ENCODE measurements around the gene NUBP2. TPM values are rescaled to one million over a fixed set of nuclear protein-coding genes. Genes with fewer than 3 reads are reported as not detected.

Gene NUBP2
- polyA plus RNA-seq, 3 donors: 53.8 to 71.8 (median 59.2) TPM

- 23 to 59% (median 56%) methylated on average over 3 of the region's 3 CpGs for WGBS, 3 donors
- H3K27ac ChIP-seq (ENCODE audit: low read depth, low read length): no peak overlapping the region
Measured at GRCh38 chr16:1830213-1830612, 47.5 kb downstream of the NUBP2 start.

GRCh38 chr16:1831186-1832075 is 48.7 kb downstream of the NUBP2 start:
- 80 to 86% (median 83%) methylated on average over 19 of the region's 19 CpGs for WGBS, 3 donors
- H3K27ac ChIP-seq (ENCODE audit: low read depth, low read length): no peak overlapping the region

- no peak overlapping the region for H3K27ac ChIP-seq (ENCODE audit: low read depth, low read length)
- WGBS, 3 donors: 69 to 86% (median 76%) methylated on average over 9 of the region's 9 CpGs
Measured at GRCh38 chr16:1832838-1833454, 50.2 kb downstream of the NUBP2 start.

GRCh38 chr16:1834096-1834495 is 51.3 kb downstream of the NUBP2 start:
- H3K27ac ChIP-seq (ENCODE audit: low read depth, low read length): no peak overlapping the region
- 69 to 87% (median 87%) methylated on average over 5 of the region's 5 CpGs for WGBS, 3 donors

Other genes starting within 250 kb of the NUBP2 start
- gene TMEM204, start 249.3 kb upstream of the NUBP2 start, polyA plus RNA-seq: 10 to 100 TPM; 15.1 to 48.6 (median 39.8) TPM
- 10 to 100 TPM in 1 of 3 donors, 1 to 10 TPM in 2; 6.5 to 12.6 (median 8.1) TPM for gene IFT140, start 170.9 kb upstream of the NUBP2 start, polyA plus RNA-seq
- gene CRAMP1, start 170.6 kb upstream of the NUBP2 start, polyA plus RNA-seq: 1 to 10 TPM; 4.1 to 9.3 (median 7.1) TPM
- 10 to 100 TPM; 17.9 to 24.9 (median 19.9) TPM for gene JPT2, start 104.7 kb upstream of the NUBP2 start, polyA plus RNA-seq
- gene MAPK8IP3, start 76.8 kb upstream of the NUBP2 start, polyA plus RNA-seq: 10 to 100 TPM; 34.6 to 60.5 (median 43.7) TPM
- gene NME3, start 11.4 kb upstream of the NUBP2 start, polyA plus RNA-seq: 10 to 100 TPM; 60.5 to 88.3 (median 79.7) TPM
- 1 to 10 TPM; 4.6 to 8.0 (median 7.7) TPM for gene EME2, start 10.2 kb upstream of the NUBP2 start, polyA plus RNA-seq
- 100 to 1,000 TPM in 2 of 3 donors, 10 to 100 TPM in 1; 71.0 to 120 (median 108) TPM for gene MRPS34, start 9.8 kb upstream of the NUBP2 start, polyA plus RNA-seq
- 10 to 100 TPM; 73.8 to 87.2 (median 76.2) TPM for gene SPSB3, start 389 bp upstream of the NUBP2 start, polyA plus RNA-seq
- gene IGFALS, start 10.7 kb downstream of the NUBP2 start, polyA plus RNA-seq: 1 to 10 TPM in 2 of 3 donors, under 1 TPM in 1; 0.45 to 1.5 (median 1.4) TPM
- 100 to 1,000 TPM in 1 of 3 donors, 10 to 100 TPM in 2; 63.9 to 121 (median 71.3) TPM for gene HAGH, start 43.9 kb downstream of the NUBP2 start, polyA plus RNA-seq
- gene FAHD1, start 44.2 kb downstream of the NUBP2 start, polyA plus RNA-seq: 10 to 100 TPM; 16.0 to 28.5 (median 21.1) TPM
- under 1 TPM in 2 of 3 donors, not detected in 1; 0.03 to 0.07 TPM for gene MEIOB, start 89.2 kb downstream of the NUBP2 start, polyA plus RNA-seq
- under 1 TPM in 1 of 3 donors, not detected in 2; 0.56 TPM for gene HS3ST6, start 135.5 kb downstream of the NUBP2 start, polyA plus RNA-seq
- 100 to 1,000 TPM in 1 of 3 donors, 10 to 100 TPM in 2; 74.0 to 108 (median 85.5) TPM for gene MSRB1, start 160.2 kb downstream of the NUBP2 start, polyA plus RNA-seq
- gene RPL3L, start 171.7 kb downstream of the NUBP2 start, polyA plus RNA-seq: 1 to 10 TPM in 1 of 3 donors, under 1 TPM in 1, not detected in 1; 0.03 to 1.2 TPM
- gene NDUFB10, start 176.6 kb downstream of the NUBP2 start, polyA plus RNA-seq: 100 to 1,000 TPM; 146 to 274 (median 190) TPM
- 1,000 to 10,000 TPM; 3,105 to 3,328 (median 3,324) TPM for gene RPS2, start 181.9 kb downstream of the NUBP2 start, polyA plus RNA-seq
- gene RNF151, start 183.9 kb downstream of the NUBP2 start, polyA plus RNA-seq: under 1 TPM in 1 of 3 donors, not detected in 2; 0.13 TPM
- gene TBL3, start 189.1 kb downstream of the NUBP2 start, polyA plus RNA-seq: 10 to 100 TPM; 30.5 to 41.8 (median 41.6) TPM
- gene NOXO1, start 198.5 kb downstream of the NUBP2 start, polyA plus RNA-seq: under 1 TPM in 2 of 3 donors, not detected in 1; 0.15 to 0.67 TPM
- 10 to 100 TPM; 21.0 to 40.4 (median 30.8) TPM for gene GFER, start 201.2 kb downstream of the NUBP2 start, polyA plus RNA-seq
- under 1 TPM in 2 of 3 donors, not detected in 1; 0.24 to 0.43 TPM for gene SYNGR3, start 207.0 kb downstream of the NUBP2 start, polyA plus RNA-seq
- 10 to 100 TPM; 24.1 to 45.6 (median 42.5) TPM for gene ZNF598, start 226.9 kb downstream of the NUBP2 start, polyA plus RNA-seq
- gene NPW, start 236.8 kb downstream of the NUBP2 start, polyA plus RNA-seq: under 1 TPM in 2 of 3 donors, not detected in 1; 0.54 to 0.68 TPM
- 100 to 1,000 TPM in 2 of 3 donors, 10 to 100 TPM in 1; 28.8 to 317 (median 232) TPM for gene NHERF2, start 243.9 kb downstream of the NUBP2 start, polyA plus RNA-seq